GM23338 (cell line): ENCODE results near the gene DHRS3.

Source experiments
- CREB1 ChIP-seq: fragments of 250-450 bp; sonication (Bioruptor Pico); IDR thresholded peaks from 2 replicates; pipeline ENCODE4 v1.5.0; 2020; ENCODE audit warnings: low read depth, mild to moderate bottlenecking, moderate library complexity
- EZH2 ChIP-seq: fragments of 200-600 bp; sonication (generic); IDR thresholded peaks from one replicate; pipeline ENCODE4 v1.8.0; 2017; ENCODE audit warnings: antibody characterized with exemption, mild to moderate bottlenecking, low read depth; ENCODE audit not compliant: unreplicated experiment
- EZH2phosphoT487 ChIP-seq: fragments of 200-600 bp; sonication (generic); IDR thresholded peaks from one replicate; pipeline ENCODE4 v1.8.1; 2018; ENCODE audit warnings: antibody characterized with exemption; ENCODE audit not compliant: unreplicated experiment
- POLR2AphosphoS5 ChIP-seq: IDR thresholded peaks from 2 replicates; pipeline ENCODE4 v1.6.1; 2016; ENCODE audit warnings: antibody characterized with exemption, low read depth
- ZNF331 ChIP-seq: fragments of 250-450 bp; sonication (Bioruptor Pico); IDR thresholded peaks from 2 replicates; pipeline ENCODE4 v1.5.0; 2020; ENCODE audit warnings: low read depth, mild to moderate bottlenecking, moderate library complexity
- TF ChIP-seq, protein P1 (sequence below), 2 experiments: fragments of 200-600 bp in 1 of 2; sonication (generic) in 1 of 2; conservative IDR thresholded peaks; 2 replicates each; pipeline versions ENCODE4 v1.5.1 to v1.6.1; 2016 to 2017; ENCODE audit warnings: antibody characterized with exemption in 2 of 2, low read depth in 2 of 2, mild to moderate bottlenecking in 2 of 2, moderate library complexity in 1 of 2

DNA sequence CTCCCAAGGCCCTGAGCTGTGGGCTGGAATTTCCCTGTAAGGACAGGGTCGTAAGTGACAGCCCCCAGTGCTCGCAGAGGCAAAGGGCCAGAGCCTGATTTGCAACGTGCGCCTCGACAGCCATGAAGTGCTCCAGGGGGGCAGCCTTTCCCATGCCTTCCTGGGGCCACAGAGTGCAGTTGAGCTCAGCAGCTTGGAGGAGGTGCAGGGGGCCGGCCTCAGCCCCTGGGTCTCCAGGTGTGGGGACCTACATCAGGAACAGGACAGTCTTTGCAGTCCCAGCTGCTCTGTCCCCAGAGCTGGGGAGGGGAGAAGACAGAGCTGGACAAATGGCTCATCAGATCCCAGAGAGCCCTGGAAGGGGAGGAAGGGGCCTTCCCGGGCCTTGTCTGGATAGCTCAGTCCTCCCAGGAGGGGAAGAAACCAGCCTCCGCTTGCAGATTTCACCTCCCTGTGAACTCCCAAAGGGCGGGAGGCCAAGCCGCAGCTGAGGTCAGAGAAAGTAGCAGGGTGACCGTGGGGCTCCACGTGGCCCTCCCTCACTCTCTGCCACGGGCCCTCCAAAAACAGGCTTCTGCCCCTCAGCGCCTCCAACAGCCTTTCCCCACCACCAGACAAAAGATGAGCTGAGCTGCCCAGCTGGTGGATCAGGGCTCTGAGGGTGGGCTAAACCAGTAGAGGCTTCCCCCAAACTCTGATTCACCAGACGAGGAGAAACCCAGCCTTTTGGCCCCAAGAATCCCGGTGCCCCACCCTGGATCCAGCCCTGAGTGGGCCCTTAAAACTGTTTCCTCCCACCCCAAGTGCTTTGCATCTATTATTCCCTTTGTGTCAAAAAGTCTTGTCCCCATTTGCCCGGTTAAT lies 76.5 kb downstream of the DHRS3 start:
- TF ChIP-seq, protein P1, sequence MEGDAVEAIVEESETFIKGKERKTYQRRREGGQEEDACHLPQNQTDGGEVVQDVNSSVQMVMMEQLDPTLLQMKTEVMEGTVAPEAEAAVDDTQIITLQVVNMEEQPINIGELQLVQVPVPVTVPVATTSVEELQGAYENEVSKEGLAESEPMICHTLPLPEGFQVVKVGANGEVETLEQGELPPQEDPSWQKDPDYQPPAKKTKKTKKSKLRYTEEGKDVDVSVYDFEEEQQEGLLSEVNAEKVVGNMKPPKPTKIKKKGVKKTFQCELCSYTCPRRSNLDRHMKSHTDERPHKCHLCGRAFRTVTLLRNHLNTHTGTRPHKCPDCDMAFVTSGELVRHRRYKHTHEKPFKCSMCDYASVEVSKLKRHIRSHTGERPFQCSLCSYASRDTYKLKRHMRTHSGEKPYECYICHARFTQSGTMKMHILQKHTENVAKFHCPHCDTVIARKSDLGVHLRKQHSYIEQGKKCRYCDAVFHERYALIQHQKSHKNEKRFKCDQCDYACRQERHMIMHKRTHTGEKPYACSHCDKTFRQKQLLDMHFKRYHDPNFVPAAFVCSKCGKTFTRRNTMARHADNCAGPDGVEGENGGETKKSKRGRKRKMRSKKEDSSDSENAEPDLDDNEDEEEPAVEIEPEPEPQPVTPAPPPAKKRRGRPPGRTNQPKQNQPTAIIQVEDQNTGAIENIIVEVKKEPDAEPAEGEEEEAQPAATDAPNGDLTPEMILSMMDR (conservative IDR thresholded peaks at IDR 0.05; ENCODE audit: low read depth in 2 of 2) = no peak
- no peak for TF ChIP-seq POLR2AphosphoS5
- TF ChIP-seq EZH2 = no peak
- TF ChIP-seq ZNF331 (CRISPR knock-in tag) = no peak
- TF ChIP-seq CREB1 (CRISPR knock-in tag) = no peak
- TF ChIP-seq EZH2phosphoT487 = no peak
